AG09319 (cell line): ENCODE measurements around the gene NUP37.
A peak's percentile ranks its signal among the peaks of the same experiment; 100 is the strongest.

Experiments
- DNase-seq: peaks from one replicate; pipeline ENCODE4 v3.0.0-alpha.2; 2010; ENCODE audit warnings: low read depth; ENCODE audit errors: extremely low read depth
- CTCF ChIP-seq: IDR thresholded peaks from 2 replicates; pipeline ENCODE4 v1.5.1; 2011; ENCODE audit warnings: low read depth, mild to moderate bottlenecking, inconsistent platforms, low read length, moderate library complexity

Gene NUP37

GRCh38 chr12:102067574-102068258 is 52.2 kb downstream of the NUP37 start:
- TF ChIP-seq CTCF: no peak
- DNase-seq: peak; percentile 28

GRCh38 chr12:102064476-102064875 is 55.4 kb downstream of the NUP37 start:
- DNase-seq: no peak
- no peak for TF ChIP-seq CTCF

GRCh38 chr12:102063069-102063468 is 56.8 kb downstream of the NUP37 start:
- TF ChIP-seq CTCF: no peak
- no peak for DNase-seq

GRCh38 chr12:102062419-102062806 is 57.5 kb downstream of the NUP37 start:
- no peak for DNase-seq
- TF ChIP-seq CTCF: no peak

- no peak; the same call in 1 of the 2 replicates for TF ChIP-seq CTCF
- DNase-seq: peak; percentile 79
Measured at GRCh38 chr12:102061560-102062418, 58.1 kb downstream of the NUP37 start, which contains the start of gene WASHC3. WASHC3 (minus strand) TSS chr12:102061991; CDS start chr12:102061962, 29 bp downstream.

- no peak for DNase-seq
- TF ChIP-seq CTCF: no peak
Measured at GRCh38 chr12:102061096-102061559, 58.8 kb downstream of the NUP37 start.

- TF ChIP-seq CTCF: no peak
- no peak for DNase-seq
Measured at GRCh38 chr12:102059343-102059742, 60.6 kb downstream of the NUP37 start.
